ENCODE results near the gene NR6A1.

NR6A1 gene

DNA sequence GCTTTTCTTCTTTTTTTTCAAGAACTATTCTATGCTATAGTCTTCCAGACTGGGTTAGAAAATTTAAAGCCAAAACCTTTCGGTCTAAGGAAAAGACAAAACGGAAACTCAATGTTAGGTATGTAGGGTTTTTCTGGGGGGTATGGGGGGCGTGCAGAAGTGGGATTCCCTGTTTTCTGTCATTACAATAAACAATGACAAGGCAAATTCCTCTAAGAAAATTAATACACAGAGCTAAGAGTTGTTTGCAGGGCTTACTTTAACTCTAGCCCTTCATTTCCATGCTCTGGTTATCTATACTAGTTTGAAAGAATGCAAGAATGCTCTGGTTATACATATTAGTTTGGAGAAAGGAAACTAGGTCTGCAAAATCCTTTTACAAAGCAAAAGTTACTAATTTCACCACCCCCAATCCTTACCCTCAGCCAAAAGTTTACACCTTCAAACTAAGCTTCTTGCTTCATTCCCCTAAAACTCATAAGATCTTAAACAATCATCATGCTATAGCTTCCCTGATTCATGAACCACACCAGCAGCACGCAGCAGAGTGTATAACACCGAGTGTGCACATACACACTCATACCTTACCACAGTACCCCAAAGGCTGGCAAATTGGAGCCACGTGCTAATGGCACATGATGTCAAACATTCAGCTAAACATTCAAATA is 174.8 kb downstream of the NR6A1 start:
- no peak for DNase-seq (ENCODE audit: low spot score)
- TF ChIP-seq, protein P1, sequence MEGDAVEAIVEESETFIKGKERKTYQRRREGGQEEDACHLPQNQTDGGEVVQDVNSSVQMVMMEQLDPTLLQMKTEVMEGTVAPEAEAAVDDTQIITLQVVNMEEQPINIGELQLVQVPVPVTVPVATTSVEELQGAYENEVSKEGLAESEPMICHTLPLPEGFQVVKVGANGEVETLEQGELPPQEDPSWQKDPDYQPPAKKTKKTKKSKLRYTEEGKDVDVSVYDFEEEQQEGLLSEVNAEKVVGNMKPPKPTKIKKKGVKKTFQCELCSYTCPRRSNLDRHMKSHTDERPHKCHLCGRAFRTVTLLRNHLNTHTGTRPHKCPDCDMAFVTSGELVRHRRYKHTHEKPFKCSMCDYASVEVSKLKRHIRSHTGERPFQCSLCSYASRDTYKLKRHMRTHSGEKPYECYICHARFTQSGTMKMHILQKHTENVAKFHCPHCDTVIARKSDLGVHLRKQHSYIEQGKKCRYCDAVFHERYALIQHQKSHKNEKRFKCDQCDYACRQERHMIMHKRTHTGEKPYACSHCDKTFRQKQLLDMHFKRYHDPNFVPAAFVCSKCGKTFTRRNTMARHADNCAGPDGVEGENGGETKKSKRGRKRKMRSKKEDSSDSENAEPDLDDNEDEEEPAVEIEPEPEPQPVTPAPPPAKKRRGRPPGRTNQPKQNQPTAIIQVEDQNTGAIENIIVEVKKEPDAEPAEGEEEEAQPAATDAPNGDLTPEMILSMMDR (IDR thresholded peaks at IDR 0.05), result no peak
- Histone ChIP-seq H3K4me3 (no peak overlapping the region), H3K27ac (no peak overlapping the region)

DNA sequence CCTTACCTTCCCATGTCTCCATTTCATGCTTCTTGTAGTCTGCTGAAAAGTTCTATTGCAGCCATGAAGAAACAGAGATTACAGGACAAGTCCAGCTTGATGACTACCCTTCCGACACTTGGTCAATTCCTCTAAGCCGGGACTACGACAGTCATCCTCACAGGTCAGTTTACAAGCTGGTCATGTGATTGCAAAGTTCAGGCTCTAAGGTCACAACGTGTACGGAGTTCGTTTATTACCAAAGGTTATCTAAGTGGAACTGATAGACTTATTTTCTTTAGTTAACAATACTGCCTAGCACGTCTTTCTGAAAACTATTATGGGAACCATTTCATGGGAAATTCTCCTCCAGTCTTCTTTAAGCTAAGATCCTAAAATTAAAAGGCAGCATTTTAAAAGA is 175.4 kb downstream of the NR6A1 start:
- DNase-seq (ENCODE audit: low spot score), result no peak
- TF ChIP-seq, protein P1 (IDR thresholded peaks at IDR 0.05), result no peak
- H3K27ac ChIP-seq, result no peak overlapping the region
- no peak overlapping the region for H3K4me3 ChIP-seq

DNA sequence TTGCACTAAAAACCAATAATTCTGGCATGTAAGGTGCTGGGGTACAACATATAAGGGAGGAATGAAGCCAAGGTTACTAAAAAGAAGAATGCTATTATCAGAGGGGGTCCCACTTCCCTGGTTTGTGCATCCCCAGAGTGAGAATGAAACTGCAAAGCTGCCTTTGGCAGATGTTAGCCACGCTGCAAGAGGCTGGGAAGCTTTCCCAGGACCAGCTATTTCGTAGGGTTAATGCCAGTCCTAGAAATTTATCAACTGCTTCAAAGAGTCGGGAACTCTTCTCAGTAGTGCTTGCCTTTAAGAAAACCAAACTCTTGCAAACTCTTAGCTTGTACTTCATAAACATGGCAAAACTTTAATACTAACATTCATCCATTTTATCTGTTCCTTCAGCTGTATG is 176.4 kb downstream of the NR6A1 start:
- TF ChIP-seq, protein P1 (IDR thresholded peaks at IDR 0.05), result no peak
- DNase-seq (ENCODE audit: low spot score), result no peak
- H3K4me3 ChIP-seq, result no peak overlapping the region
- no peak overlapping the region for H3K27ac ChIP-seq

DNA sequence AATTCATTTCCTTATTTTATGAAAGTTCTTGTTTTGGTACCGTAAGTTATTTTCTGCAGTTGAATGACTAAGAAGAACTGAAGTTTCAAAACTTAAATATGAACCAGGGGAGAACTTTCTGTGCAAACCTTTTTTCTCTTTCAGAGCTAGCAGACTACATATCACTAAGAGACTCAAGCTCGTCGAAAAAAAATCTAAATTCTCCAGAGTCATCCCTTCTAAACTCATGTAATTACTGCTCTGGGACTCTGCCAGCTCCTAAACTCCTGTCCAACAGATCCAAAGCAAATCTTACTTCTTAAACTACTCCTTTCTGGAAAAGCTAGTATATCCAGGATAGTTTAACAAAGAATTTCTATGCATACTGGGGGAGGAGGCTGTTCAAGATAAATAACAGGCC is 176.9 kb downstream of the NR6A1 start:
- no peak for DNase-seq (ENCODE audit: low spot score)
- TF ChIP-seq, protein P1 (IDR thresholded peaks at IDR 0.05), result no peak
- H3K27ac ChIP-seq, result no peak overlapping the region

DNA sequence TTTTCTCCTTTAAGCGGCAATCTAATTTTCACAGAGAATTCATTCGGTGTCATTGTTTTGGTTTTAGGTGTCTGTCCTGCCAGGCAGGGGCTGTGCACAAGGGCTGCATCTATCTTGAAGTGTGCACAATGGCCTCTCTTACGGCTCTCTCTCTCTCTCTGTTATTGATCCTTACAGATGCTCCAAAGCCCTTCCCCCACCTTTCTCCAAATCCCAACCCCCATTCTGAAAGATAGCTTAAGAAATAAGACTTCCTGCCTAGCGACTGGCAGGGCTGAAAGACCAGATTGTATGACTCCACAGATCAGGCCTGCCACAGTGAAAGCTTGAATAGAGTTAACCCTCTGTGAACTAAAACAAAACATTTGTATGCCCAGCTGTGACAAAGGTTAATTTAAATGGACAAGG is 177.5 kb downstream of the NR6A1 start:
- no peak overlapping the region for H3K27ac ChIP-seq

More for the DNA sequence above, 176.9 kb downstream of the NR6A1 start:
- no peak overlapping the region for H3K4me3 ChIP-seq

GRCh38 chr9:124593200-124593599 is 177.9 kb downstream of the NR6A1 start:
- no peak for DNase-seq (ENCODE audit: low spot score)
- no peak overlapping the region for H3K4me3 ChIP-seq
- TF ChIP-seq, protein P1 (IDR thresholded peaks at IDR 0.05), result no peak
- H3K27ac ChIP-seq, result no peak overlapping the region

More for the DNA sequence above, 177.5 kb downstream of the NR6A1 start:
- TF ChIP-seq, protein P1 (IDR thresholded peaks at IDR 0.05), result no peak
- H3K4me3 ChIP-seq, result no peak overlapping the region
- DNase-seq (ENCODE audit: low spot score), result no peak

DNA sequence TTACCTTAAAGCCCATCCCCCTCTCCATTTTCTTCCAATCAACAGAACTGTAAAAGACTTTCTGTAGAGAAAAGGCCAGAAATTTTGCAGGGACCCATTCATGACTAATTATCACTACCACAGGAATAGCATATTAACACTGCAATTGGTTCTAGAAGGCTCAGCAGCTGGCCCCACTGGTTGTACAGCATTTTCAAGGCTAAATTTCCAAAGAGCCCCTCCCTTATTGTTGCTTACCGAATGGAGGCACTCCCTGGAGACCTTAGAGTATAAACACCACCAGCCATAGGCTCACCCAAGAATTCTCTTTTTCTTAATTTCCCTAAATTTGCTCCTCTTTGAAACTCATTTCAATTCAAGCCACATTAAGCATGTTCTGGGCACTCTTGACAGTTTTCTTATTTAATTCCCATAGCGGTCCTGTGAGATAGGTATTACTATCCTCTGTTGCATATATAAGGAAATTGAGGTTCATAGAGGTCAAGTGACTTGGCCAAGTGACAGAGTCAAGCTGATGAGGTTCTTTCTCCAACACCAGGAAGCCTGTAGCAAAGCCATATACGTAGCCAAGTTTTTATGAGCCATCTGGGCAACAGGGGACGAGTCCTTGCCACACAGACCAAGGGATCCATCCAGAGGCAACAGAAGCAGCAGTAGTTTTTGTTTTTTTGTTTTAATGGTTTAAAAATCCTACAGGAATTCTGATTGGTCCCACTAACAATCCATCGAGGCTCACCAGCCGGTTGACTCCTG is 180.0 kb downstream of the NR6A1 start:
- TF ChIP-seq, protein P1 (IDR thresholded peaks at IDR 0.05), result no peak
- DNase-seq (ENCODE audit: low spot score), result no peak
- H3K4me3 ChIP-seq, result no peak overlapping the region
- no peak overlapping the region for H3K27ac ChIP-seq

Measured in coronary artery (tissue), 2 donors.